Activated naive CD4-positive, alpha-beta T cell treated with anti-CD3 and anti-CD28 coated beads, Interleukin-2, amount 50 U/mL, for 72 hours (primary cell): ENCODE results near the gene ARAF. TPM values are rescaled to one million over a fixed set of nuclear protein-coding genes. Genes with fewer than 3 reads are reported as not detected.
"Not testable (repeated sequence)": the region's sequence is repeated elsewhere in the genome, so short reads cannot be mapped to it uniquely, and the experiment has no call there.

Experiments
- ATAC-seq, 2 donors: fragments of 150-1000 bp; cut with Tn5 transposase; 2 replicates each; pipeline ENCODE4 v1.10.0; 2021; ENCODE audit warnings: mild to moderate bottlenecking in 2 of 2, moderate library complexity in 2 of 2
- DNase-seq, 2 donors: peaks; one replicate each; pipeline ENCODE4 v3.0.0; 2021 to 2022; ENCODE audit warnings: low spot score in 2 of 2
- H3K27ac Mint-ChIP-seq, 2 donors: one replicate each; pipeline ENCODE4 v1.8.0; 2022; ENCODE audit warnings: mild to moderate bottlenecking in 2 of 2, mixed read lengths in 2 of 2
- H3K36me3 Mint-ChIP-seq, 2 donors: one replicate each; pipeline ENCODE4 v1.8.0; 2022; ENCODE audit warnings: mixed read lengths in 2 of 2
- H3K9me3 Mint-ChIP-seq, 2 donors: one replicate each; pipeline ENCODE4 v1.8.0; 2022; ENCODE audit warnings: mixed read lengths in 2 of 2
- total RNA-seq, 2 donors: library from RNA; stranded (reverse); gene quantifications; one replicate each; pipeline ENCODE4 v1.2.3, GENCODE V29; 2022

ARAF gene
- 10 to 100 TPM; 75.5 to 83.9 TPM for total RNA-seq

DNA sequence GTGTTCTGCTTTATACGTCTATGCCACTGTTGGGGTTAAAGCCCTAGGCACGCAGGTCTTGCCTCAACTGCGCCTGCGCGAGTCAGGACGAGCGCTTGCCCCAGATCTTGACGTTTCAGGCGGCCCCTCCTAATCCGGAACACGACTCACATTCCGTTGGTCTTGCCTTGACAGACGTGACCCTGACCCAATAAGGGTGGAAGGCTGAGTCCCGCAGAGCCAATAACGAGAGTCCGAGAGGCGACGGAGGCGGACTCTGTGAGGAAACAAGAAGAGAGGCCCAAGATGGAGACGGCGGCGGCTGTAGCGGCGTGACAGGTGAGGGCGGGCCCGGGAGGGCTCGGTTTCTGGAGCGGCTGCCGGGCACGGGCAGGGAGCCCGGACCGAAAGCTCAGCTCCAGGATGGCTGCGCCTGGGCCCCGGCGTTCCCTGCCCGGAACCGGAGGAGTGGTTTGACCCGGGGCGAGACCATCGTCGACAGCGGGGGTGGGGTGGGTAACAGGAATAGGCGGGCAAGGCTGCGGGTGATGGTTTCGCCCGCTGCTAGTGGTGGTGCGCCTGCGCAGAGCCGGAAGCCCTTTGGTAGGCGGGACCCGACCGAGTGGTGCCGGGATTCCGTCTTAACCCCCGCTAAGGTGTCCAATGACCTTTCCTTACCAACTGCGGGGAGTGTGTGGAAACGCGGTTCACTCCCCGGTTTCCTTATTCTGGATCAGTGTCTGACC lies at the start of gene ARAF:
TSS of gene ARAF (plus strand) at position 272 of the 725 bp plus-strand sequence. CDS start 1,763 bp downstream, outside the sequence.
- peaks cover 14 to 16% of the 10 kb centered on the region in 2 donors for H3K36me3 Mint-ChIP-seq
- peak; percentile 84 to 92 for ATAC-seq
- peak; percentile 92 to 98 for DNase-seq
- peak within 1 kb of the TSS; percentile 93 to 99 for H3K27ac Mint-ChIP-seq
- H3K9me3 Mint-ChIP-seq: no peaks in the 10 kb centered on the region

DNA sequence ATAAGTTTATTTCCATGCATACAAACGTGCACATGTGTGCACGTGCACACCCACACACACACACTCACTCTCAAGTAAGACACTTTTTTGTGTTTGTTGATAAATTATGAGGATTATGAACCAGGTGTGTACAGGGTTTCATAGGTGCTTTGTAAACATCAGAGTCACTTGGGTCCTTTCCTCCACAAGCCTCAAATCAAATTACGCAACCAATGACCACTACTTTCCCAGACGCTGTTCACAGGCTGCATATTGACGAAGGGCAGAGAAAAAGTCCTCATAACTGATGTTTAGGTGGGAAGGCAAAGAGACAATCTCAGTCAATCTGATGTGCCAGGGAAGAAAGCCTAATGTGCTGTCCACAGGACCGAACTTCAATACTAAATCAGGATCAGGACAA lies 48.6 kb upstream of the ARAF start:
- ATAC-seq, DNase-seq, H3K27ac Mint-ChIP-seq, H3K36me3 Mint-ChIP-seq, H3K9me3 Mint-ChIP-seq: not testable (repeated sequence)

- DNase-seq, H3K36me3 Mint-ChIP-seq, H3K9me3 Mint-ChIP-seq: not testable (repeated sequence)
- ATAC-seq: peak; percentile 78 to 88
- peak overlapping the region; percentile 44 to 55 for H3K27ac Mint-ChIP-seq
Measured at GRCh38 chrX:47513034-47513965, 47.7 kb upstream of the ARAF start.

- no peak for ATAC-seq
- H3K36me3 Mint-ChIP-seq: peaks cover 0 to 6% of the 10 kb centered on the region in 2 donors
- H3K9me3 Mint-ChIP-seq: no peaks in the 10 kb centered on the region
- no peak overlapping the region for H3K27ac Mint-ChIP-seq
- DNase-seq: no peak
Measured at GRCh38 chrX:47514533-47515235, 46.3 kb upstream of the ARAF start.

DNA sequence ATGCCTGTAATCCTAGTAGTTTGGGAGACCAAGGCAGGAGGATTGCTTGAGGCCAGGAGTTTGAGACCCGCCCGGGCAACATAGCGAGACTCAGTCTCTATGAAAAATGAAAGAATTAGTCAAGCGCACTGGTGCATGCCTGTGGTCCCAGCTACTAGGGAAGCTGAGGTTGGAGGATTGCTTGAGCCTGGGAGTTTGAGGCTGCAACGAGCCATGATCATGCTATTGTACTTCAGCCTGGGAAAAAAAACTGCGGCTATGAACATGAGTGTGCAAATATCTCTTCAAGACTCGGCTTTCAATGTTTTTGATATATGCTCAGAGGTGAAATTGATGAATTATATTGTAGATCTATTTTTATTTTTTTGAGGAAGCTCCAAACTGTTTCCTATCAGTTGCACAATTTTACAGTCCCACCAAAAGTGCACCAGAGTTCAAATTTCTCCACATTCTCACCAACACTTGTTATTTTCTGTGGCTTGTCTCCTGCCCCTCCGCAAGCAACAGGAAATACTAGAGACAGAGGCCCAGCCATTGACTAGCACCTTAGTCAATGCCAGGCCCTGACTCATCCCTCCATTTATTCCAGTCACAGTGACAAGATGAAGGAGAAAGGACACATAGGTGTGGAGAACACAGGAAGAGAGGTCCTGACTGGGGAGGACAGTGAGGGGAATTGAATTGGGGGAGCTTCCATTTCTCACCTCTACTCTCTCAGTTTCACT lies 44.9 kb upstream of the ARAF start:
- Mint-ChIP-seq H3K36me3 (peaks cover 0 to 6% of the 10 kb centered on the region in 2 donors), H3K9me3 (no peaks in the 10 kb centered on the region), H3K27ac (peak overlapping the region in 1 of 2 donors; percentile 79)
- DNase-seq: no peak
- peak in 1 of 2 donors; percentile 76 for ATAC-seq

- DNase-seq: no peak
- Mint-ChIP-seq H3K9me3 (no peaks in the 10 kb centered on the region), H3K36me3 (peaks cover 0 to 6% of the 10 kb centered on the region in 2 donors), H3K27ac (no peak overlapping the region)
- no peak for ATAC-seq
Measured at GRCh38 chrX:47518144-47518543, 42.9 kb upstream of the ARAF start.

DNA sequence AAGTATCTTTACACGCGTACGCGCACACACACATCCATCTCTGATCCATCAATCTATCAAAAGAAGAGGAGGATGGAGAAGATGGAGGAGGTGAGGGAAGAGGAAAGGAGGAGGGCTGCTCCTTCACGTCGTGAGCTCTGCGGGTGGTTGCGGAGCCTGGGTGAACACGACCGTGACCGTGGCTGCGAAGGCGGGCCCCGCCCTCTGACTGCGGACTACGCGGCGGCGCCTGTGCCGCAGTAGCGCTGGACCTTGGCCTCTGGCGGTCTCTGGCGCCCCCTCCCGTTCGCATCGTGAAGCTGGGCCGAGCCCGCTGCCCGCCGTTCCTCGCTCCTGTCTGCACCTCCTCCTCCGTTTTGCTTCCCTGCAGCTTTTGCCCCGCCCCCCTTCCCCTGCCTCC lies 37.7 kb upstream of the ARAF start:
- Mint-ChIP-seq H3K27ac (no peak overlapping the region), H3K36me3 (no peaks in the 10 kb centered on the region), H3K9me3 (no peaks in the 10 kb centered on the region)
- DNase-seq (peak; percentile 83 to 84), ATAC-seq (peak; percentile 99 to 100)

DNA sequence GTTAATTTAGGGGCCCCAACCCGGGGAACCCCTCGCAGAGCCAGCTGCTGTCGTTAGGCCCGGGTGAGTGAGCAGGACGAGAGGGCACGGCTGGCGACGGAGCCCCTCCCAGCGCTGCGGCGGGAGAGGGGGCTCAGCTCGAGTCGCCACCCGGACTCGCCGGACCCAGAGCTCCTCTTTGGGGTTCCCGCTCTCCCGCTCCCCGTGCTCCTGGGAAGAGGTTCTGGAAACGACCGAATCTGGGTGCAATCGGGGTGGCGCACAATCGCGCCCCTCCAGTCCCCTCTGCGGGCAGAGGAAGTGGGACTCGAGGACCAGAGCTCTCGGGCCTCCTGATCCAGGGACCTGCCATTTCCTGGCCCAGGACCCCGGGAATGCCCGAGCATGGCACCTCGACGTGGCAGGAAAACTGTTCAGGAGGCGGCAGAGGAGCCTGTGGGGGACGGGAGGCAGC lies 37.3 kb upstream of the ARAF start:
- H3K9me3 Mint-ChIP-seq: no peaks in the 10 kb centered on the region
- no peak for DNase-seq
- H3K27ac Mint-ChIP-seq: no peak overlapping the region
- H3K36me3 Mint-ChIP-seq: no peaks in the 10 kb centered on the region
- peak; percentile 38 to 61 for ATAC-seq

DNA sequence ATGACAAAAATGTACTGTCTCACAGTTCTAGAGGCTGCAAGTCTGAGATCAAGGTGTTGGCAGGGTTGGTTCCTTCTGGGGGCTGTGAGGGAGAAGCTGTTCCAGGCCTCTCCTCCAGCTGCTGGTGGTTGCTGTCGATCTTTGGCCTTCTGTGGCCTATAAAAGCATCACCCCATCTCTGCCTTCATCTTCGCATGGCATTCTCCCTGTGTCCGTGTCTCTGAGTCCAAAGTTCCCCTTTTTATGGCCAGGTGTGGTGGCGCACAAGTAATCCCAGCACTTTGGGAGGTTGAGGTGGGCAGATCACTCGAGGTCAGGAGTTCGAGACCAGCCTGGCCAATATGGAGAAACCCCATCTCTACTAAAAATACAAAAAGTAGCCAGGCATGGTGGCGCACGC lies 31.5 kb upstream of the ARAF start:
- Mint-ChIP-seq H3K9me3 (no peaks in the 10 kb centered on the region), H3K27ac (no peak overlapping the region), H3K36me3 (no peaks in the 10 kb centered on the region)
- no peak for DNase-seq
- no peak for ATAC-seq

- Mint-ChIP-seq H3K9me3 (no peaks in the 10 kb centered on the region), H3K27ac (no peak overlapping the region), H3K36me3 (no peaks in the 10 kb centered on the region)
- DNase-seq (no peak), ATAC-seq (no peak)
Measured at GRCh38 chrX:47530049-47530448, 31.0 kb upstream of the ARAF start.

GRCh38 chrX:47539860-47540259 lies 21.1 kb upstream of the ARAF start:
- ATAC-seq: no peak
- Mint-ChIP-seq H3K9me3 (no peaks in the 10 kb centered on the region), H3K36me3 (no peaks in the 10 kb centered on the region), H3K27ac (no peak overlapping the region)
- DNase-seq: no peak

- DNase-seq (no peak), ATAC-seq (peak in 1 of 2 donors; percentile 79)
Measured at GRCh38 chrX:47540754-47541538, 20.1 kb upstream of the ARAF start.

GRCh38 chrX:47543496-47543895 lies 17.5 kb upstream of the ARAF start:
- Mint-ChIP-seq H3K27ac (no peak overlapping the region), H3K36me3 (no peaks in the 10 kb centered on the region), H3K9me3 (no peaks in the 10 kb centered on the region)
- DNase-seq: no peak
- ATAC-seq: no peak

More at GRCh38 chrX:47540754-47541538, 20.1 kb upstream of the ARAF start:
- Mint-ChIP-seq H3K36me3 (no peaks in the 10 kb centered on the region), H3K27ac (no peak overlapping the region), H3K9me3 (no peaks in the 10 kb centered on the region)

DNA sequence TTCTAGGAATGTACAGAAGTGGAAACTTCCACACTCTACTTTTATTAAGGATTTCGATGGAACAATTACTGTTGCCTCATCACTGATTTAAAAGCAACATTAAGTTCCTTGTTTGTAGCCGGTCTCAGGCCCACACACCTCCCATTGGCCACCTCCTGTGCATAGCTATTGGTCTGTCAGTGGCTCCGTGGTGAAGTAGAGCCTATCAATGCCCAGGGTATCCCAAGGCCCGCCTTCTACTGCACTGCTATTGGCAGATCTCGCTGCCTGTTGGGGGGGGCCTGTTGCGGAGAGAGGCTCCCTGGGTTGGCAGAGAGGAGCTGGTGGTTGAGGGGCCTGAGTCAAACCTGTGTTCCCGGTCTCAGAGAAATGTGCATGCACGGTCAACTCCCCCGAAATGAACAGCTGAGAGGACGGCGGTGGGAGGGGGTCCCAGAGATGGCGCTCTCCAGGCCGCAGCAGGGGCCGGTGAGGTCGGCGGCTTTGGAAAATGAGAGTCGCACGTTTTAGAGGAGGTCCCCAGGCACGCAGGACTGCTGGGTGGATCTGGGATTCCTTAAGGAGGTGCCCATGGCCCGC lies 4.9 kb upstream of the ARAF start:
- ATAC-seq: peak; percentile 89 to 90
- H3K9me3 Mint-ChIP-seq: no peaks in the 10 kb centered on the region
- DNase-seq: peak; percentile 72 to 89

GRCh38 chrX:47558436-47558835 lies 2.6 kb upstream of the ARAF start:
- no peak for ATAC-seq

More for the DNA sequence above, 4.9 kb upstream of the ARAF start:
- peaks cover 0 to 6% of the 10 kb centered on the region in 2 donors for H3K36me3 Mint-ChIP-seq
- H3K27ac Mint-ChIP-seq: peak overlapping the region; percentile 90 to 96

More at GRCh38 chrX:47558436-47558835, 2.6 kb upstream of the ARAF start:
- DNase-seq: no peak
- Mint-ChIP-seq H3K27ac (no peak overlapping the region), H3K9me3 (no peaks in the 10 kb centered on the region), H3K36me3 (peaks cover 3 to 8% of the 10 kb centered on the region in 2 donors)
